Measurements from ENCODE around the gene GSC2.

Gene GSC2

DNA sequence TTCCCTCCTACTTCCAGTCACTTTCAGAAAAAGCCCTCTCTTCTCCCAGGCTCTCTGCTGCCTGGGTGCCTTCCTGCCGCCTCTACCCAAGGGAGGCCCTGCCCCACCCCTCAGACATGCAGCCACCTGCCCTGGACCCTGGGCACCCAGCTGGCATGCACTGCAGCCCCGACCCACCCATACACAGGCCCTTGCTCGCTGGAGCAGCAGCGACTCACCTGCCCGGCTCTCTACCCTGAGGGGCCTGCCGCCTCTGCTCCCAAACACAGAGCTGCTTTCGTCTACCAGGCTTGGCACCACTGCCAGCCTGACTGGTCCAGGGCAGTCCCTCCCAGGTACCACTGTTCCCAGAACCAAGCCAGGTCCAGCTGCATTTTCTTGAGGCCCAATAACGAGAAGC is 20.2 kb downstream of the GSC2 start:
- no peak overlapping the region for H3K4me3 ChIP-seq (ENCODE audit: low read length)
- DNase-seq (ENCODE audit: low read depth): no peak
- TF ChIP-seq, protein P1, sequence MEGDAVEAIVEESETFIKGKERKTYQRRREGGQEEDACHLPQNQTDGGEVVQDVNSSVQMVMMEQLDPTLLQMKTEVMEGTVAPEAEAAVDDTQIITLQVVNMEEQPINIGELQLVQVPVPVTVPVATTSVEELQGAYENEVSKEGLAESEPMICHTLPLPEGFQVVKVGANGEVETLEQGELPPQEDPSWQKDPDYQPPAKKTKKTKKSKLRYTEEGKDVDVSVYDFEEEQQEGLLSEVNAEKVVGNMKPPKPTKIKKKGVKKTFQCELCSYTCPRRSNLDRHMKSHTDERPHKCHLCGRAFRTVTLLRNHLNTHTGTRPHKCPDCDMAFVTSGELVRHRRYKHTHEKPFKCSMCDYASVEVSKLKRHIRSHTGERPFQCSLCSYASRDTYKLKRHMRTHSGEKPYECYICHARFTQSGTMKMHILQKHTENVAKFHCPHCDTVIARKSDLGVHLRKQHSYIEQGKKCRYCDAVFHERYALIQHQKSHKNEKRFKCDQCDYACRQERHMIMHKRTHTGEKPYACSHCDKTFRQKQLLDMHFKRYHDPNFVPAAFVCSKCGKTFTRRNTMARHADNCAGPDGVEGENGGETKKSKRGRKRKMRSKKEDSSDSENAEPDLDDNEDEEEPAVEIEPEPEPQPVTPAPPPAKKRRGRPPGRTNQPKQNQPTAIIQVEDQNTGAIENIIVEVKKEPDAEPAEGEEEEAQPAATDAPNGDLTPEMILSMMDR (conservative IDR thresholded peaks at IDR 0.05; ENCODE audit: low read depth, low read length): no peak

DNA sequence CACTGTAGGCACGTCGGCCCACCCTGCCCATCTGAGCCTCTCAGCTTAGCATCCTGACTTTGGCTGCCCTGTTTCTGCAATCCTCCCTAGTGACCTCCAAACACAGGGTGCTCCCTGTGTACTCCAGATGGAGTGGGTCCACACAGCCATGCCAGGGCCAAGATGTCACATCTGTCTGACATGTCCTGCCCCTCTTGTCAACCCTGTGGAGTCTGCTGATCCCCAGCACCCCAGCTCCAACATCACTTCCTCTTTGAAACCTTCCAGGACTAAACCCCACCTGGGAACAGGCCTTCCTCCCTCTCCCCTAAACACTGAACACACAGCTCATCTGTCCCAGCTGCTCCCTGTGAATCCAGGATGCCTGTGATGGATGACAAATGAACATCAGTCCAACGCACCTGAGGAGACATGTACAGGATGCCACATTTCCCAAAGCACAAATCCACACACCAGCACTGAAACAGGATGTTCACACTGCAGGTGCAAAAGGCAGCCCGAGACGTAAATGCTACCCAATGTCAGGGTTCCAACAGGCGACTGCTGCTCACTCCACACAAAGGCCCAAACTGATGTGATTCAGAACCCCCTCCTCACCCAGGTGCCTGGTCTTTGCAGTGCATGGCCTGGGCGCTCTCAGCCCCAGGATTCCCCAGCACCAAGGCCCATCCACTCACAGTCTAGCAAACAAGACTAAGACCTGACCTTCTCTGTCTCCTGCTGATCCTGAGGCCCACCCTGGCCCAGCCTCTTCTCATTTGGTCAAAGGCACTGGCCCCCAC is 21.0 kb downstream of the GSC2 start:
- TF ChIP-seq, protein P1 (conservative IDR thresholded peaks at IDR 0.05; ENCODE audit: low read depth, low read length): no peak
- DNase-seq (ENCODE audit: low read depth): no peak
- no peak overlapping the region for H3K4me3 ChIP-seq (ENCODE audit: low read length)

DNA sequence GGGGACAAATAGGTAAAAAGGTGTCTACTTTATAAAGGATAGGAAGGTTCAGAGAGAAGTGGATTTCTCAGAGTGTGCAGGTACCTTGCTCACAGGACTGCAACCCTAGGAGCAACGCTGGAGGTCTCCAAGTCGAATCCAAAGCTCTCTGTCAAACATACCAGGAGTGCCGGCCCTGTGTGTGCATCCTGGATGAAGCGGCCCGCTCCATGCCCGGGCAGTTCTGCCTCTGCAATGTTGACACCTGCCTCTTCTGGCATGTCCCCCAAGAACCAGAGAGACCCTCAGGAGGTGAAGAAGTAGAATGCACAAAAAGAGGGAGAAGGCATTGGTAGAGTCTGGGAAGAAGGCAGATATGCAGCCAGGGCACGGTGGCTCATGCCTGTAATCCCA is 22.1 kb downstream of the GSC2 start:
- H3K4me3 ChIP-seq (ENCODE audit: low read length): no peak overlapping the region
- no peak for DNase-seq (ENCODE audit: low read depth)
- TF ChIP-seq, protein P1 (conservative IDR thresholded peaks at IDR 0.05; ENCODE audit: low read depth, low read length): no peak

DNA sequence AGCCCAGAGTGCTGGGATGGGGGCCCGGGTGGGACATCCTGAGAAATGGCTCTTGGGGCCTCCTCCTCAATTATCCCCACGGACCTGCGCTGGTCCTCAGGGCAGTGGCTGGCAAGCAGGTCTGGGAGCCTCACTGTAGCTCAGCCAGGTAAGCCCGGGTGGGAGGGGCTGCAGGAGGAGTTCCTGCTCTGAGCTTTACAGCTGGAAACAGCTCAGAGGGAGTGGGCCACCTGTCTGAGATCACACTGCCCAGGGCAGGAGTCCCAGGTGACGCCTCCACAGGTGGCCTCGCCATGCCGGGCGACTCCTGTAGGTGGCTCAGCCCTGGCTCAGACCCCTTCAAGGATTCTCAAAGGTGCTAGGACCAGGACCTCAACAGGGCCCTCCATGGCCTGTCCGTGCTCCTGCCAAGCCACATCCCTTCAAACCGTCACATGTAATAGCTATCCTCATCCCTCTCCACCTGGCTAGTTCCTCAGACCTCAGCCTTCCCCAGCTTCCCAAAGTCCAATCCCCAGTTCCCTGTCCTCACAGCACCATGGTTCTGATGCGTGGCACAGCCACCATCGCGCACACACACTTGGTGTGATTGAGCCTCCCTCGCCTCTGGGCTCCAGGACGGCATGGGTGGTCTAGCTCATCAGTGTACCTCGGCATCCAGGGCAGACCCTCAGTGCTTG is 22.6 kb downstream of the GSC2 start:
- DNase-seq (ENCODE audit: low read depth): no peak
- no peak overlapping the region for H3K4me3 ChIP-seq (ENCODE audit: low read length)
- TF ChIP-seq, protein P1 (conservative IDR thresholded peaks at IDR 0.05; ENCODE audit: low read depth, low read length): no peak

DNA sequence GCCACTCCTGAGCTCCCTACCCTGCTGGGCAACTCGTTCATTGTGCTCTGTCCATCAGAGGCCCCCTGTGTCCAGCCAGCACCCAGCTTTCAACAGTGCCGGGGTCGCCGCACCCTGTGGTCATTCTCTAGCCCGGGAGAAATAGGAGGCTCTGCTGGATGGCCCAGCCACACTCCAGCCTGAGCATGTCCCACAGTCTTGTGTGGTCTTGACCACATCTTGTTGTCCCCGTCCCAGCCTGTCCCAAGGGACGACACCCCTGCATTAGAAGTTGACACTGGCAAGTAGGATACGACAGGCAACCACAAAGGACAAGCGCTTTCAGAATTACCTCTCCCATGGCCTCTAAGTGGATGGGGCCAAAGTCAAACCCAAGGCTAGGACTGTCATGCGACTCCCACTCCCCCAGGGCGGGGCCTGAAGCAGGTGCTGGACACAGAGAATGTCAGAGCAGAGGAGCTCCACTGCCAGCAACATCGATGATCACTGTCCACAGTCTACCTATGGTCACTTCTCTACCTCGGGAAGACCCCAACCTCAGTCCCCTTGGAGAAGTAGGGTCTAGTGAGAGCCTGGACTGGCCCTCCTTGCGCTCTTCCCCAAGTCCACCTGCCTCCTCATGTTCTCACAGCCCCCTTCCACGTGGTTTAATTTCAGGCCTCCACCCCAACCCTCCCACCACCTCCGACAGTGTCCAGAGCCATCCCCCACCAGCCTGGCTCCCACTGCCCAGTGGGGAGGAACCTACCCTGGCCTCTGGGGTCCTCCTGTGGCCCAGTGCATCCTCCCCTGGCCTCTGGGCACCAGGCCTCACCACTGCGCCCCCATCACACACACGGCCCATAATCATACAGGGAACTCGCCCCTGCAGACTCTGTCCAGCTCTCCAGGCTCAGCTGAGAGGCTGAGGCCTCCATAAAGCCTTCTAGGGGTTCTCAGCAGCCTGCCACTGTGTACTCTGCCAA is 23.5 kb downstream of the GSC2 start:
- no peak overlapping the region for H3K4me3 ChIP-seq (ENCODE audit: low read length)
- TF ChIP-seq, protein P1 (conservative IDR thresholded peaks at IDR 0.05; ENCODE audit: low read depth, low read length): no peak
- DNase-seq (ENCODE audit: low read depth): no peak

DNA sequence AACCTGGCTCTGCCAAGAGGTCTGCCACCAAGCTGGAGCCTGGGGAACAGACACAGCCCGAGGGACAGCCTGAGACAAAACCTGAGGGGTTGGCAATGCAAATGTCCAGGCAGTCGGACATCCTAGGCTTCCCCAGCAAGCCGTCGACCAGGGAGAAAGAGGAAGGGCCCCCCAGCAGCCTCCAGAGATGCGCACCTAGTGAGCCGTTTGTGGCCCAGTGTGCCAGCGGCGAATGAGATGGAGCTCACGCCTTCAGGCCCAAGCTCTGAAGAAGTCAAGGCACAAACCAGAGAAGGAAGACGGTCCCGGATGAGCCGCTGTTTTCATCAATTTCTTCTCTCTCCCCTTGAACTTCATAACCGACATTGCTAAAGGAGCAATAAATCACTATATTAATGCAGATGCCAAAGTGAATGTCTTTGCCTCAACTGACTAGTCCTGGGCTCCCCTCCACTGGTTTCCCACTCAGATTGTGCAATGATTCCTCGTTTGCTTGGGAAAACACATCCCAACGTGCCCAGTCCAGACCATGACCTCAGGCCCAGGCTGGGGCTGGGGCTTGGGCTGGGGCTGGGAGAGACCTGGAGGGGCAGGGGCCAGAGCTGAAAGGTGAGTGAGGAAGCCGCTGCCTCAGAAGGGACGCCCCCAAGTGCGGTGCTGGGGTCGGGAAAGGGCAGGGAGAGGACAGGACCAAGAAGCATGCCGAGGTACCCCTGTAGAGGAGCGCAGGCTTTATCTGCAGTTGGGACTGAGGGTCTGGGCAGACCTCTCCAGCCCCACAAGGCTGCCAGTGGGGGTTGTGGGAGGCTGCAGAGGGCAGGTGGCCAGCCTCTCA is 24.4 kb downstream of the GSC2 start:
- DNase-seq (ENCODE audit: low read depth): no peak
- TF ChIP-seq, protein P1 (conservative IDR thresholded peaks at IDR 0.05; ENCODE audit: low read depth, low read length): no peak
- H3K4me3 ChIP-seq (ENCODE audit: low read length): no peak overlapping the region
